ENCODE results near the gene YIPF2. TPM values are rescaled to one million over a fixed set of nuclear protein-coding genes. Genes with fewer than 3 reads are reported as not detected.
A peak's percentile ranks its signal among the peaks of the same experiment; 100 is the strongest.

Gene YIPF2
- total RNA-seq (ENCODE audit: low replicate concordance): 68.7 and 89.1 TPM in 2 replicates

DNA sequence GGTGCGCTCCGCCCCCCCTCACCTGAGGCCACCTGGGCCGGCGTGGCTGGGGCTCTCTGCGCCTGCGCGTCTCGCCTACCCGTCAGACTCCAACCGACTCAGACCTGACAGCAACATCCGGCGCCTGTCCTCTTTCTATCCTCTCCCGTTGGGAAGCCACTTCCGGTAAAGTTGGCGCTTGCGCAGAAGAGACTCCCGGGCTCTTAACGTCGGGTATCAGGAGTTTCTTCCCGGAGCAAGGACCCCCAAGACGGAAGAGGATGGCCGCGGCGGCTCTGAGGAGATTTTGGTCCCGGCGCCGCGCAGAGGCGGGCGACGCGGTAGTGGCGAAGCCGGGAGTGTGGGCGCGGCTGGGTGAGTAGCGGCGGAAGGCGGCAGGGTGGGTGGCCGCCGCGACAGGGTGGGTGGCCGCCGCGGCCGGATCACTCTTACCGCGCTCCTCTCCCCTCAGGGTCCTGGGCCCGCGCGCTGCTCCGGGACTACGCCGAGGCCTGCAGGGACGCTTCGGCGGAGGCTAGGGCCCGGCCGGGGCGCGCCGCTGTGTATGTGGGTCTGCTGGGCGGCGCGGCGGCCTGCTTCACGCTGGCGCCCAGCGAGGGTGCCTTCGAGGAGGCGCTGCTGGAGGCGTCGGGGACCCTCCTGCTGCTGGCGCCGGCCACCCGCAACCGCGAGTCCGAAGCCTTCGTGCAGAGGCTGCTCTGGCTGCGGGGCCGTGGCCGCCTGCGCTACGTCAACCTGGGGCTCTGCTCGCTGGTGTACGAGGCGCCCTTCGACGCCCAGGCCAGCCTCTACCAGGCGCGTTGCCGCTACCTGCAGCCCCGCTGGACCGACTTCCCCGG lies at the start of gene YIPF2, which contains the start of gene TIMM29:
Gene YIPF2 (minus strand): TSS at position 77 of the 839 bp plus-strand sequence. CDS start 229 bp downstream, outside the sequence.
Gene TIMM29 (plus strand): TSS at position 249 of the 839 bp plus-strand sequence. CDS start 12 bp downstream, at position 261.
- H3K4me3 ChIP-seq (ENCODE audit: low read depth, low read length): peak within 1 kb of the TSS; percentile 88
- TF ChIP-seq CTCF (IDR thresholded peaks at IDR 0.05; ENCODE audit: insufficient read depth, low read length): no peak
- DNase-seq (ENCODE audit: low read depth): peak; percentile 99

GRCh38 chr19:10977742-10978092 lies 49.3 kb upstream of the YIPF2 start:
- H3K4me3 ChIP-seq (ENCODE audit: low read depth, low read length): no peak overlapping the region
- TF ChIP-seq CTCF (IDR thresholded peaks at IDR 0.05; ENCODE audit: insufficient read depth, low read length): no peak
- DNase-seq (ENCODE audit: low read depth): no peak

- H3K4me3 ChIP-seq (ENCODE audit: low read depth, low read length): peak overlapping the region; percentile 25
- TF ChIP-seq CTCF (IDR thresholded peaks at IDR 0.05; ENCODE audit: insufficient read depth, low read length): no peak
- DNase-seq (ENCODE audit: low read depth): no peak
Measured at GRCh38 chr19:10976131-10976892, 47.9 kb upstream of the YIPF2 start.

- H3K4me3 ChIP-seq (ENCODE audit: low read depth, low read length): peak overlapping the region; percentile 25
- DNase-seq (ENCODE audit: low read depth): peak; percentile 88
- no peak for TF ChIP-seq CTCF (IDR thresholded peaks at IDR 0.05; ENCODE audit: insufficient read depth, low read length)
Measured at GRCh38 chr19:10975374-10976130, 47.1 kb upstream of the YIPF2 start.

GRCh38 chr19:10971107-10971726 lies 42.8 kb upstream of the YIPF2 start:
- no peak for TF ChIP-seq CTCF (IDR thresholded peaks at IDR 0.05; ENCODE audit: insufficient read depth, low read length)
- DNase-seq (ENCODE audit: low read depth): no peak
- no peak overlapping the region for H3K4me3 ChIP-seq (ENCODE audit: low read depth, low read length)

All from fibroblast of the aortic adventitia (primary cell).